HCT116 (cell line): ENCODE data around the gene SLC27A1. TPM values are rescaled to one million over a fixed set of nuclear protein-coding genes. Genes with fewer than 3 reads are reported as not detected.

Source experiments
- ATAC-seq: fragments of 200-7000 bp; cut with Tn5 transposase; 2 replicates; pipeline ENCODE4 v1.9.1; 2020; ENCODE audit warnings: mild to moderate bottlenecking, moderate library complexity
- BruUV-seq: library from RNA; stranded (reverse); fragments of 400-500 nt; replicated peaks from 2 replicates; lab custom pipeline; 2021; lab: Mats Ljungman, UMichigan
- CTCF ChIA-PET: fragments of 300-600 bp; sonication (Branson Sonifier 250); formaldehyde crosslinking; loops from one replicate; lab custom pipeline; 2021; ENCODE audit warnings: antibody characterized with exemption; lab: Charles Lee
- POLR2A ChIA-PET: fragments of 300-600, 350-600 bp; sonication (Branson Sonifier 250); formaldehyde crosslinking; loops from one replicate; lab custom pipeline; 2021; ENCODE audit warnings: antibody characterized with exemption; lab: Charles Lee
- RAD21 ChIA-PET, 2 experiments: fragments of 300-600 bp; sonication (Branson Sonifier 250); formaldehyde crosslinking; loops; one replicate each; lab custom pipeline; 2023; ENCODE audit warnings: low total read pairs in 2 of 2; ENCODE audit not compliant: uncharacterized antibody in 2 of 2, unreplicated experiment in 2 of 2, low non-redundant PET in 1 of 2; lab: Charles Lee
- DNase-seq: peaks from one replicate; pipeline ENCODE4 v3.0.0-alpha.2; 2010; ENCODE audit warnings: low read depth, low spot score
- H2AFZ ChIP-seq: fragments of 200-600 bp; shearing (Covaris generic), sonication (generic); 2 replicates; pipeline ENCODE4 v1.6.1; 2017; ENCODE audit warnings: low read depth, mixed run types, mixed read lengths, antibody characterized with exemption, low read length; ENCODE audit not compliant: poor library complexity, severe bottlenecking
- H3K27ac ChIP-seq: 2 replicates; pipeline ENCODE4 v1.5.1; 2012; ENCODE audit warnings: low read depth, low read length
- H3K27me3 ChIP-seq: fragments of 200-600 bp; sonication (generic); 2 replicates; pipeline ENCODE4 v1.6.1; 2016; ENCODE audit warnings: mixed run types, low read length, mixed read lengths; ENCODE audit not compliant: insufficient read depth
- H3K36me3 ChIP-seq, 2 experiments: fragments of 200-500 bp in 1 of 2; fragments of 200-600 bp in 1 of 2; sonication (Bioruptor generic) in 1 of 2; sonication (generic) in 1 of 2; 2 replicates each; pipeline versions ENCODE4 v1.5.1 to v1.6.1; 2014 to 2016; ENCODE audit warnings: low read length in 2 of 2, inconsistent platforms in 1 of 2, mixed read lengths in 1 of 2, mixed run types in 1 of 2; ENCODE audit not compliant: insufficient read depth in 2 of 2, control insufficient read depth in 1 of 2
- H3K4me1 ChIP-seq, 2 experiments: fragments of 200-600 bp in 1 of 2; sonication (generic) in 1 of 2; 2 replicates each; pipeline versions ENCODE4 v1.5.1 to v1.6.1; 2012 to 2017; ENCODE audit warnings: low read length in 2 of 2, inconsistent platforms in 1 of 2, mild to moderate bottlenecking in 1 of 2, mixed read lengths in 1 of 2, mixed run types in 1 of 2, moderate library complexity in 1 of 2; ENCODE audit not compliant: insufficient read depth in 2 of 2, control insufficient read depth in 1 of 2
- H3K4me2 ChIP-seq: fragments of 200-600 bp; sonication (generic); 2 replicates; pipeline ENCODE4 v1.6.1; 2017; ENCODE audit warnings: mixed run types, low read length, mixed read lengths
- H3K4me3 ChIP-seq, 2 experiments: fragments of 200-600 bp in 1 of 2; sonication (generic) in 1 of 2; replicated peaks in 1 of 2; 2 replicates each; pipeline ENCODE4 v1.5.1; 2011 to 2016; ENCODE audit warnings: low read length in 2 of 2, control low read depth in 1 of 2, low read depth in 1 of 2, mild to moderate bottlenecking in 1 of 2, mixed read lengths in 1 of 2, mixed run types in 1 of 2
- H3K79me2 ChIP-seq: fragments of 200-600 bp; sonication (generic); 2 replicates; pipeline ENCODE4 v1.6.1; 2017; ENCODE audit warnings: mild to moderate bottlenecking, mixed run types, low read length, moderate library complexity, mixed read lengths; ENCODE audit not compliant: insufficient read depth
- H3K9ac ChIP-seq: fragments of 200-600 bp; sonication (generic); 2 replicates; pipeline ENCODE4 v1.6.1; 2016; ENCODE audit warnings: low read length, mixed read lengths
- H3K9me2 ChIP-seq: fragments of 200-600 bp; sonication (generic), shearing (Covaris generic); 2 replicates; pipeline ENCODE4 v1.6.1; 2017; ENCODE audit warnings: mixed run types, mild to moderate bottlenecking, moderate library complexity; ENCODE audit not compliant: insufficient read depth
- H3K9me3 ChIP-seq, 2 experiments: fragments of 200-500 bp in 1 of 2; fragments of 200-600 bp in 1 of 2; sonication (Bioruptor generic) in 1 of 2; sonication (generic) in 1 of 2; 2 replicates each; pipeline ENCODE4 v1.6.1; 2014 to 2017; ENCODE audit warnings: low read length in 2 of 2, mixed read lengths in 2 of 2, inconsistent platforms in 1 of 2, low read depth in 1 of 2, mild to moderate bottlenecking in 1 of 2, mixed run types in 1 of 2, moderate library complexity in 1 of 2; ENCODE audit not compliant: control insufficient read depth in 1 of 2, insufficient read depth in 1 of 2
- H4K20me1 ChIP-seq: fragments of 200-600 bp; sonication (generic), shearing (Covaris generic); 2 replicates; pipeline ENCODE4 v1.6.1; 2017; ENCODE audit warnings: mixed run types, mild to moderate bottlenecking, moderate library complexity; ENCODE audit not compliant: insufficient read depth
- CBX3 ChIP-seq: IDR thresholded peaks from 2 replicates; pipeline ENCODE4 v1.6.1; 2012; ENCODE audit warnings: low read depth
- ELF1 ChIP-seq: IDR thresholded peaks from 2 replicates; pipeline ENCODE4 v1.6.1; 2012; ENCODE audit warnings: low read depth, borderline replicate concordance
- EZH2 ChIP-seq: fragments of 200-600 bp; sonication (generic); IDR thresholded peaks from 2 replicates; pipeline ENCODE4 v1.6.1; 2017; ENCODE audit warnings: antibody characterized with exemption, mixed run types
- EZH2phosphoT487 ChIP-seq: fragments of 200-600 bp; IDR thresholded peaks from 2 replicates; pipeline ENCODE4 v1.6.1; 2018; ENCODE audit warnings: antibody characterized with exemption, borderline replicate concordance
- FOSL1 ChIP-seq: IDR thresholded peaks from 2 replicates; pipeline ENCODE4 v1.6.1; 2012; ENCODE audit warnings: low read depth
- JUND ChIP-seq: IDR thresholded peaks from 2 replicates; pipeline ENCODE4 v1.6.1; 2012
- POLR2AphosphoS5 ChIP-seq: IDR thresholded peaks from 2 replicates; pipeline ENCODE4 v1.6.1; 2011; ENCODE audit warnings: mild to moderate bottlenecking, low read depth, low read length, moderate library complexity
- RAD21 ChIP-seq: IDR thresholded peaks from 2 replicates; pipeline ENCODE4 v1.6.1; 2012; ENCODE audit warnings: low read depth, mild to moderate bottlenecking
- SIN3A ChIP-seq: IDR thresholded peaks from 2 replicates; pipeline ENCODE4 v1.6.1; 2012; ENCODE audit warnings: low read depth
- ZFX ChIP-seq: fragments of 450-650 bp; IDR thresholded peaks from 2 replicates; pipeline ENCODE4 v1.6.1; 2017
- intact Hi-C: fragments of 100-400 bp; cut with micrococcal nuclease; formaldehyde crosslinking; loops from 2 replicates; pipeline ENCODE4 v1.10.0; 2022
- total RNA-seq: library from RNA; stranded (reverse); gene quantifications from one replicate; pipeline ENCODE4 v1.2.1, GENCODE V29; 2021; ENCODE audit not compliant: unreplicated experiment
- TF ChIP-seq, protein P1 (sequence below): IDR thresholded peaks from 2 replicates; pipeline ENCODE4 v1.6.1; 2011; ENCODE audit warnings: mild to moderate bottlenecking, low read length, moderate library complexity; ENCODE audit not compliant: insufficient replicate concordance; ENCODE audit errors: extremely low read depth
- TF ChIP-seq, protein P2 (sequence below): IDR thresholded peaks from 2 replicates; pipeline ENCODE4 v1.6.1; 2012; ENCODE audit warnings: low read depth

The SLC27A1 gene
- total RNA-seq, 1 experiment from 2014 or later = 22.5 TPM

DNA sequence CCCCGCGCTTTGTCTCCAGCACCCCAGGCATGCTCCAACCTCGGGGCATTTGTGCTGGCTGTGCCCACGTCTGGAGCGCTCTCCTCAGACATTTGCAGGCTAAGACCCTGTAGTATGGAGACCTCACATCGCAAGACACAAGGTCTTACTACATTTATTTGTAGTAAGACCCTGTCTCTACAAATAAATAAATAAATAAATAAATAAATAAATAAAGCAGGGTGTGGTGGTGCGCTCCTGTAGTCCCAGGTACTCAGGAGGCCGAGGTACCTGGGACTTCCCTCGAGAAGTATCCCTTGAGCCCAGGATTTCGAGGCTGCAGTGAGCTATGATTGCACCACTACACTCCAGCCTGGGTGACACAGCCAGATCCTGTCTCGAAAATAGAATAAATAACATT, 14.2 kb upstream of the SLC27A1 start:
- CTCF ChIA-PET = interaction anchor here (0.6 kb wide), 1 partner anchor 150 kb away, joined by 4 read pairs; no protein-coding TSS in a partner anchor
- peaks cover 11 to 27% of the 10 kb centered on the region in 2 experiments for H3K4me1 ChIP-seq
- no TSS peak for BruUV-seq

DNA sequence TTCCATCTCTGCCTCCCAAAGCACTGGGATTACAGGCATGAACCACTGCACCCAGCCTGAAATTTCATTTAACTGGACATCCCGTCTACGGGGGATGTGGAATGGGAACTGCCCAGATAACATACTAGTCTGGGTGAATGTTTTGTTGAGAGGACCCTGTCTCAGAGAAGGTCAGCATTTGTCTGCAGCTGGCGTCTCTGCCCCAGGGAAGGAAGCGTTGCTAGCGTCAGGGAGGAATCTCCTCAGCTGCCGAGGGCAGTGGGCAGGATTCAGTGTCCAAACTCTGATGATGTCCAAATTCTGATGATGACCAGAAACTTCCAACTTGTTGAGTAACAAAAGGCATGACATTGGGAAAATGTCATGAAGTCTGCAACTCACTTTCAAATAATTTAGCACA, 12.7 kb upstream of the SLC27A1 start:
- intact Hi-C loops = loop anchor here (10.0 kb wide), 1 partner anchor 227 kb away; the partner anchor contains the start of gene UNC13A
- no peak overlapping the region for H3K4me3 ChIP-seq
- no TSS peak for BruUV-seq
- no peak overlapping the region for H2AFZ ChIP-seq
- H3K9ac ChIP-seq = no peak overlapping the region
- ATAC-seq (no peak), DNase-seq (no peak)
- RAD21 ChIA-PET = no interaction called here
- CTCF ChIA-PET = no interaction called here
- no peak overlapping the region for H3K27ac ChIP-seq
- no peaks in the 10 kb centered on the region for H4K20me1 ChIP-seq
- H3K36me3 ChIP-seq = no peaks in the 10 kb centered on the region
- H3K9me2 ChIP-seq = no peaks in the 10 kb centered on the region
- POLR2A ChIA-PET = no interaction called here
- H3K4me2 ChIP-seq = no peak overlapping the region
- H3K4me1 ChIP-seq = peaks cover 8 to 14% of the 10 kb centered on the region in 2 experiments; a peak in 2 of 4 replicates
- H3K9me3 ChIP-seq = no peaks in the 10 kb centered on the region
- no peaks in the 10 kb centered on the region for H3K79me2 ChIP-seq
- no peaks in the 10 kb centered on the region for H3K27me3 ChIP-seq
- TF ChIP-seq CBX3 = no peak
- TF ChIP-seq ELF1 = no peak
- no peak for TF ChIP-seq RAD21
- TF ChIP-seq SIN3A = no peak
- TF ChIP-seq, protein P1, sequence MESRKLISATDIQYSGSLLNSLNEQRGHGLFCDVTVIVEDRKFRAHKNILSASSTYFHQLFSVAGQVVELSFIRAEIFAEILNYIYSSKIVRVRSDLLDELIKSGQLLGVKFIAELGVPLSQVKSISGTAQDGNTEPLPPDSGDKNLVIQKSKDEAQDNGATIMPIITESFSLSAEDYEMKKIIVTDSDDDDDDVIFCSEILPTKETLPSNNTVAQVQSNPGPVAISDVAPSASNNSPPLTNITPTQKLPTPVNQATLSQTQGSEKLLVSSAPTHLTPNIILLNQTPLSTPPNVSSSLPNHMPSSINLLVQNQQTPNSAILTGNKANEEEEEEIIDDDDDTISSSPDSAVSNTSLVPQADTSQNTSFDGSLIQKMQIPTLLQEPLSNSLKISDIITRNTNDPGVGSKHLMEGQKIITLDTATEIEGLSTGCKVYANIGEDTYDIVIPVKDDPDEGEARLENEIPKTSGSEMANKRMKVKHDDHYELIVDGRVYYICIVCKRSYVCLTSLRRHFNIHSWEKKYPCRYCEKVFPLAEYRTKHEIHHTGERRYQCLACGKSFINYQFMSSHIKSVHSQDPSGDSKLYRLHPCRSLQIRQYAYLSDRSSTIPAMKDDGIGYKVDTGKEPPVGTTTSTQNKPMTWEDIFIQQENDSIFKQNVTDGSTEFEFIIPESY = no peak
- no peak for TF ChIP-seq JUND
- no peak for TF ChIP-seq POLR2AphosphoS5
- TF ChIP-seq, protein P2, sequence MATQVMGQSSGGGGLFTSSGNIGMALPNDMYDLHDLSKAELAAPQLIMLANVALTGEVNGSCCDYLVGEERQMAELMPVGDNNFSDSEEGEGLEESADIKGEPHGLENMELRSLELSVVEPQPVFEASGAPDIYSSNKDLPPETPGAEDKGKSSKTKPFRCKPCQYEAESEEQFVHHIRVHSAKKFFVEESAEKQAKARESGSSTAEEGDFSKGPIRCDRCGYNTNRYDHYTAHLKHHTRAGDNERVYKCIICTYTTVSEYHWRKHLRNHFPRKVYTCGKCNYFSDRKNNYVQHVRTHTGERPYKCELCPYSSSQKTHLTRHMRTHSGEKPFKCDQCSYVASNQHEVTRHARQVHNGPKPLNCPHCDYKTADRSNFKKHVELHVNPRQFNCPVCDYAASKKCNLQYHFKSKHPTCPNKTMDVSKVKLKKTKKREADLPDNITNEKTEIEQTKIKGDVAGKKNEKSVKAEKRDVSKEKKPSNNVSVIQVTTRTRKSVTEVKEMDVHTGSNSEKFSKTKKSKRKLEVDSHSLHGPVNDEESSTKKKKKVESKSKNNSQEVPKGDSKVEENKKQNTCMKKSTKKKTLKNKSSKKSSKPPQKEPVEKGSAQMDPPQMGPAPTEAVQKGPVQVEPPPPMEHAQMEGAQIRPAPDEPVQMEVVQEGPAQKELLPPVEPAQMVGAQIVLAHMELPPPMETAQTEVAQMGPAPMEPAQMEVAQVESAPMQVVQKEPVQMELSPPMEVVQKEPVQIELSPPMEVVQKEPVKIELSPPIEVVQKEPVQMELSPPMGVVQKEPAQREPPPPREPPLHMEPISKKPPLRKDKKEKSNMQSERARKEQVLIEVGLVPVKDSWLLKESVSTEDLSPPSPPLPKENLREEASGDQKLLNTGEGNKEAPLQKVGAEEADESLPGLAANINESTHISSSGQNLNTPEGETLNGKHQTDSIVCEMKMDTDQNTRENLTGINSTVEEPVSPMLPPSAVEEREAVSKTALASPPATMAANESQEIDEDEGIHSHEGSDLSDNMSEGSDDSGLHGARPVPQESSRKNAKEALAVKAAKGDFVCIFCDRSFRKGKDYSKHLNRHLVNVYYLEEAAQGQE = no peak
- TF ChIP-seq EZH2phosphoT487 = no peak
- no peak for TF ChIP-seq EZH2

More for the DNA sequence above, 14.2 kb upstream of the SLC27A1 start:
- H3K9me3 ChIP-seq = no peaks in the 10 kb centered on the region
- H3K27ac ChIP-seq = no peak overlapping the region
- no peak overlapping the region for H3K9ac ChIP-seq
- no peak overlapping the region for H2AFZ ChIP-seq
- H3K9me2 ChIP-seq = no peaks in the 10 kb centered on the region
- intact Hi-C loops = loop anchor here (10.0 kb wide), 1 partner anchor 229 kb away; the partner anchor contains the start of gene UNC13A
- RAD21 ChIA-PET = no interaction called here
- no peak overlapping the region for H3K4me2 ChIP-seq
- H4K20me1 ChIP-seq = no peaks in the 10 kb centered on the region
- TF ChIP-seq SIN3A = no peak
- no peak for TF ChIP-seq ZFX
- no peak for TF ChIP-seq FOSL1
- TF ChIP-seq JUND = no peak
- no peaks in the 10 kb centered on the region for H3K36me3 ChIP-seq
- no peak overlapping the region for H3K4me3 ChIP-seq
- H3K79me2 ChIP-seq = no peaks in the 10 kb centered on the region
- ATAC-seq = no peak
- H3K27me3 ChIP-seq = no peaks in the 10 kb centered on the region
- POLR2A ChIA-PET = no interaction called here
- no peak for DNase-seq
